Activated naive CD8-positive, alpha-beta T cell treated with anti-CD3 and anti-CD28 coated beads, Interleukin-2, amount 50 U/mL, for 24 hours (primary cell): Measurements from ENCODE around the gene CDC42BPB.

Source experiments
- ATAC-seq: fragments of 150-1000 bp; cut with Tn5 transposase; one replicate; pipeline ENCODE4 v1.10.0; 2021
- DNase-seq: peaks from one replicate; pipeline ENCODE4 v3.0.0; 2021
- H3K27ac Mint-ChIP-seq: one replicate; pipeline ENCODE4 v1.8.0; 2021; ENCODE audit warnings: mild to moderate bottlenecking, mixed read lengths
- H3K27me3 Mint-ChIP-seq: one replicate; pipeline ENCODE4 v1.8.0; 2021; ENCODE audit warnings: mixed read lengths
- H3K36me3 Mint-ChIP-seq: one replicate; pipeline ENCODE4 v1.8.0; 2021; ENCODE audit warnings: low read depth, mixed read lengths
- H3K4me1 Mint-ChIP-seq: one replicate; pipeline ENCODE4 v1.8.0; 2021; ENCODE audit warnings: mixed read lengths
- H3K4me3 Mint-ChIP-seq: one replicate; pipeline ENCODE4 v1.8.0; 2021; ENCODE audit warnings: mild to moderate bottlenecking, moderate library complexity, mixed read lengths
- H3K9me3 Mint-ChIP-seq: one replicate; pipeline ENCODE4 v1.8.0; 2021; ENCODE audit warnings: mixed read lengths

CDC42BPB gene

GRCh38 chr14:103014466-103015228 lies 42.7 kb downstream of the CDC42BPB start:
- Mint-ChIP-seq H3K27me3 (no peaks in the 10 kb centered on the region), H3K36me3 (no peaks in the 10 kb centered on the region), H3K27ac (no peak overlapping the region), H3K9me3 (no peaks in the 10 kb centered on the region), H3K4me1 (peaks cover 3% of the 10 kb centered on the region), H3K4me3 (no peak overlapping the region)
- ATAC-seq, result no peak
- DNase-seq, result no peak

GRCh38 chr14:103013028-103013427 lies 44.3 kb downstream of the CDC42BPB start:
- Mint-ChIP-seq H3K4me3 (no peak overlapping the region), H3K36me3 (no peaks in the 10 kb centered on the region), H3K27ac (no peak overlapping the region), H3K27me3 (no peaks in the 10 kb centered on the region), H3K4me1 (peaks cover 3% of the 10 kb centered on the region), H3K9me3 (no peaks in the 10 kb centered on the region)
- ATAC-seq (no peak), DNase-seq (no peak)

GRCh38 chr14:103009559-103009958 lies 47.8 kb downstream of the CDC42BPB start:
- H3K27me3 Mint-ChIP-seq, result no peaks in the 10 kb centered on the region
- ATAC-seq, result no peak
- DNase-seq, result no peak
- H3K9me3 Mint-ChIP-seq, result no peaks in the 10 kb centered on the region
- no peak overlapping the region for H3K4me3 Mint-ChIP-seq
- H3K27ac Mint-ChIP-seq, result no peak overlapping the region
- peaks cover 1% of the 10 kb centered on the region for H3K4me1 Mint-ChIP-seq
- H3K36me3 Mint-ChIP-seq, result no peaks in the 10 kb centered on the region

DNA sequence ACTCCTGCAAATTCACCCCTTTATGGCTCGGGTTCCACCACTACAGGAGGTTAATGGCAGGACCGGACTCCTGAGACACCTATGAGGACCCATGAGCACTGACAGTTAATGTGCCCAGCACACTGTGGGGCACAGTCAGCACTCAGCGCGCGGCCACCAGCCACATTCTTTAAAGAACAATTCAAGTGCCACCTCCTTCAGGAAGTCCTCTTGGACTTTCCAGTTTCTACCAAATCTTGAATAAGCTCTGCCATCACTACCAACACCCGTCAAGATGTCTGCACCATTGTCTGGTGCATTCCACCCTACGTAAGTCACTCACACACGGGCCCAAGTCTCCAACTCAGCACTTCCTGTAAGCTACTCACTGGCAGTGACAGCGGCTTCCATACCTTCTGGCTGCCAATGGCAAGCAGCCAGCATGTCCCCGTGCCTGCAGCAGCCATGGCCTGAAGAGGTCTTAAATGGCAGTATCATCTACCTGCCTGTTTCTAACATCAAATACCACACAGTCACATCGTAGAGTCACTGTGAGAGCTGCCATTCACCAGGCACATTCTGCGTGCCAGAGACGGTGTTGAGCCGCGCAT lies 48.5 kb downstream of the CDC42BPB start:
- H3K9me3 Mint-ChIP-seq, result no peaks in the 10 kb centered on the region
- no peak overlapping the region for H3K4me3 Mint-ChIP-seq
- H3K27me3 Mint-ChIP-seq, result no peaks in the 10 kb centered on the region
- H3K4me1 Mint-ChIP-seq, result no peaks in the 10 kb centered on the region
- H3K27ac Mint-ChIP-seq, result no peak overlapping the region
- no peak for ATAC-seq
- no peaks in the 10 kb centered on the region for H3K36me3 Mint-ChIP-seq
- DNase-seq, result no peak

- DNase-seq, result no peak
- Mint-ChIP-seq H3K27ac (no peak overlapping the region), H3K36me3 (no peaks in the 10 kb centered on the region), H3K27me3 (no peaks in the 10 kb centered on the region), H3K9me3 (no peaks in the 10 kb centered on the region), H3K4me3 (no peak overlapping the region), H3K4me1 (no peaks in the 10 kb centered on the region)
- ATAC-seq, result no peak
Observed at GRCh38 chr14:103008126-103008525, 49.2 kb downstream of the CDC42BPB start.

DNA sequence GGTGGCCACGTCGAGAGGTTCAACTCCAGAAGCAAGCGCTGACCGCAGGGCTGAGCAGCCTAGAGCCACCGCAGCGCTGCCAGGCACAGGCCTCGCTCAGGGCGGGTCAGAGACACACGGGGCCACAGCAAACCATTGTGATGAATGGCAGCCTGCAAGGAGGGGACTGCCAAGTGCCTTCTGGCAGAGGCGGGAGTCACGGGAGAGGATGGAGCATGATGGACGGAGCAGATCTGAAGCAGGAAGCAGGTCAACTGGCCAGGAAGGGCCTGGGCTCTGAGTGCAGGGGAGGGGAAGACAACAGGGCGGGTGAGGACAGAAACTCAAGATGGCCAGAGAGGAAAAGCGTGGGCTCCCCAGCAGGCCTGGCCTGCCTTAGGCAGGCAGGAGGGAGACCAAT lies 49.8 kb downstream of the CDC42BPB start:
- H3K27ac Mint-ChIP-seq, result no peak overlapping the region
- H3K4me3 Mint-ChIP-seq, result no peak overlapping the region
- no peaks in the 10 kb centered on the region for H3K27me3 Mint-ChIP-seq
- H3K9me3 Mint-ChIP-seq, result no peaks in the 10 kb centered on the region
- no peaks in the 10 kb centered on the region for H3K4me1 Mint-ChIP-seq
- DNase-seq (no peak), ATAC-seq (no peak)
- H3K36me3 Mint-ChIP-seq, result no peaks in the 10 kb centered on the region

- Mint-ChIP-seq H3K36me3 (no peaks in the 10 kb centered on the region), H3K4me3 (no peak overlapping the region), H3K27me3 (no peaks in the 10 kb centered on the region), H3K9me3 (no peaks in the 10 kb centered on the region), H3K27ac (no peak overlapping the region), H3K4me1 (no peaks in the 10 kb centered on the region)
- ATAC-seq, result no peak
- no peak for DNase-seq
Observed at GRCh38 chr14:103006991-103007520, 50.3 kb downstream of the CDC42BPB start.

DNA sequence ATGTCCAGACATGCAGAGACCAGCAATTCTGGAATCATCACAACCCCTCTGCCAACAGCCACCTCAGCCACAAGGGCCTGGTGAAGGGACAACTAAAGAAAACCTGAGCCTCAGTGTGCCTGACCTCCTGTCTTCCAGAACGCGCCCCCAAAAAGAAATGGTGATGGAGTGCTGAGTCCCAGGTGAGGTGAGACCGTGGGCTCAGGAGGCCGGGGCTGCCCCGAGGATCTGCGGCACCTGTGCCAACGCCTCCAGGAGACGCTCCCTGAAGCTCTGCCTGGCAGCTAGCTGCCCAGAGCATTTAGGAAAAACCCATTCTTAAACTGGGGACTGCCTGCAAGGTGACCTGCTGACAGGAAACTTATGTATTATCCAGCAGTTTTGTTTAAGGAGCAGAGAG lies 51.2 kb downstream of the CDC42BPB start:
- Mint-ChIP-seq H3K4me1 (no peaks in the 10 kb centered on the region), H3K27me3 (no peaks in the 10 kb centered on the region), H3K27ac (no peak overlapping the region), H3K36me3 (no peaks in the 10 kb centered on the region), H3K4me3 (no peak overlapping the region), H3K9me3 (no peaks in the 10 kb centered on the region)
- no peak for ATAC-seq
- DNase-seq, result no peak

- ATAC-seq (no peak), DNase-seq (no peak)
- Mint-ChIP-seq H3K27me3 (no peaks in the 10 kb centered on the region), H3K27ac (no peak overlapping the region), H3K36me3 (no peaks in the 10 kb centered on the region), H3K4me3 (no peak overlapping the region), H3K4me1 (no peaks in the 10 kb centered on the region), H3K9me3 (no peaks in the 10 kb centered on the region)
Observed at GRCh38 chr14:103003850-103004249, 53.5 kb downstream of the CDC42BPB start.

GRCh38 chr14:103003351-103003615 lies 54.1 kb downstream of the CDC42BPB start:
- no peaks in the 10 kb centered on the region for H3K27me3 Mint-ChIP-seq
- DNase-seq, result no peak

GRCh38 chr14:103002578-103003350 lies 54.6 kb downstream of the CDC42BPB start:
- H3K36me3 Mint-ChIP-seq, result no peaks in the 10 kb centered on the region
- no peak overlapping the region for H3K4me3 Mint-ChIP-seq
- no peak overlapping the region for H3K27ac Mint-ChIP-seq
- ATAC-seq (no peak), DNase-seq (no peak)
- no peaks in the 10 kb centered on the region for H3K27me3 Mint-ChIP-seq
- no peaks in the 10 kb centered on the region for H3K9me3 Mint-ChIP-seq
- no peaks in the 10 kb centered on the region for H3K4me1 Mint-ChIP-seq

More at GRCh38 chr14:103003351-103003615, 54.1 kb downstream of the CDC42BPB start:
- Mint-ChIP-seq H3K4me1 (no peaks in the 10 kb centered on the region), H3K4me3 (no peak overlapping the region), H3K9me3 (no peaks in the 10 kb centered on the region), H3K27ac (no peak overlapping the region), H3K36me3 (no peaks in the 10 kb centered on the region)
- ATAC-seq, result no peak

GRCh38 chr14:103001651-103002396 lies 55.5 kb downstream of the CDC42BPB start:
- no peaks in the 10 kb centered on the region for H3K4me1 Mint-ChIP-seq
- H3K36me3 Mint-ChIP-seq, result no peaks in the 10 kb centered on the region
- no peaks in the 10 kb centered on the region for H3K27me3 Mint-ChIP-seq
- ATAC-seq (no peak), DNase-seq (no peak)
- no peak overlapping the region for H3K27ac Mint-ChIP-seq
- no peaks in the 10 kb centered on the region for H3K9me3 Mint-ChIP-seq
- H3K4me3 Mint-ChIP-seq, result no peak overlapping the region

GRCh38 chr14:103001226-103001625 lies 56.1 kb downstream of the CDC42BPB start:
- no peaks in the 10 kb centered on the region for H3K27me3 Mint-ChIP-seq
- no peak for DNase-seq
- ATAC-seq, result no peak
- no peak overlapping the region for H3K4me3 Mint-ChIP-seq
- H3K36me3 Mint-ChIP-seq, result no peaks in the 10 kb centered on the region
- H3K27ac Mint-ChIP-seq, result no peak overlapping the region
- H3K4me1 Mint-ChIP-seq, result no peaks in the 10 kb centered on the region
- no peaks in the 10 kb centered on the region for H3K9me3 Mint-ChIP-seq

DNA sequence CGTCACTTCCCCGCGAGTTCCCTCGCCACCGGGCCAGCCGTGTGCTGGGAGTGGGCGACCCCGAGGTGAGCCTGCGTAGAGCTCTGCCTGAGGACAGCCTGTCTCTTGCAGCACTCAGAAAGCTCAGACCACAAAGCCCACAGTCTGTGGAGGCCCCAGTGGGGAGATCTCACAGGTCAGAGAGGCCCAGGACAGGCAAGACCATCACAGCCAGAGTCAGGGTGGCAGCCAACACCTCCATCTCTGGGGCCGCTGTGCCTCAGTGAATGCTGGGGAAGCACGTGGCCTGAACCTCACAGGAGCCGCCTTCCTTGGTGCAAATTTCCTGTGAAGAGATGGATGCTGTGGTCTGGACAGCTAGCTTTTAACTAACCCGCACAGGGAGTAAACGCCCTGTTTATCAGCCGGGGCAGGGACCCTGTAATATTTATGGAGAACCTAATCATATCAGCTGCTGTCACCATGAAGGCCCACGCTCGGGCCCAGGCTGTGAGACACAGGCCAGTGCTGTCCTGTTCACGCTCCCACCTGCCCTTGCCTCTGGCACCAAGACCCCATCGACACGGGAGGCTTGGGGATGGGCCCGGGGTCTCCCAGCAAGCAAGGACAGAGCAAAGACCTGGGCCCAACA lies 56.9 kb downstream of the CDC42BPB start:
- ATAC-seq (no peak), DNase-seq (no peak)
- Mint-ChIP-seq H3K4me3 (no peak overlapping the region), H3K27ac (no peak overlapping the region), H3K4me1 (no peaks in the 10 kb centered on the region), H3K27me3 (no peaks in the 10 kb centered on the region), H3K9me3 (no peaks in the 10 kb centered on the region), H3K36me3 (no peaks in the 10 kb centered on the region)
